Stimulated activated CD8-positive, alpha-beta memory T cell treated with anti-CD3 and anti-CD28 coated beads, Interleukin-15, amount 100 ng/mL, for 24 hours (primary cell): Measurements from ENCODE around the gene JAM3.

Source experiments
- DNase-seq: peaks from one replicate; pipeline ENCODE4 v3.0.0-alpha.2; 2020; ENCODE audit warnings: low read depth

JAM3 gene

GRCh38 chr11:134145715-134146114 is 76.8 kb downstream of the JAM3 start:
- DNase-seq: no peak

- no peak for DNase-seq
Observed at GRCh38 chr11:134146598-134146997, 77.7 kb downstream of the JAM3 start.

GRCh38 chr11:134149371-134149770 is 80.5 kb downstream of the JAM3 start:
- no peak for DNase-seq

- DNase-seq: no peak
Observed at GRCh38 chr11:134150195-134150903, 81.5 kb downstream of the JAM3 start.

GRCh38 chr11:134151083-134151747 is 82.3 kb downstream of the JAM3 start:
- no peak for DNase-seq

- DNase-seq: no peak
Observed at GRCh38 chr11:134152696-134153095, 83.8 kb downstream of the JAM3 start.

- no peak for DNase-seq
Observed at GRCh38 chr11:134153147-134153905, 84.5 kb downstream of the JAM3 start.

- DNase-seq: no peak
Observed at GRCh38 chr11:134154441-134154840, 85.6 kb downstream of the JAM3 start.

- no peak for DNase-seq
Observed at GRCh38 chr11:134155456-134155855, 86.6 kb downstream of the JAM3 start.

GRCh38 chr11:134155946-134156865 is 87.3 kb downstream of the JAM3 start:
- DNase-seq: no peak

GRCh38 chr11:134157451-134157850 is 88.6 kb downstream of the JAM3 start:
- DNase-seq: no peak

GRCh38 chr11:134158023-134158422 is 89.2 kb downstream of the JAM3 start:
- no peak for DNase-seq

GRCh38 chr11:134159652-134160051 is 90.8 kb downstream of the JAM3 start:
- DNase-seq: no peak

GRCh38 chr11:134164490-134165370 is 95.9 kb downstream of the JAM3 start:
- DNase-seq: no peak

GRCh38 chr11:134170177-134170918 is 101.5 kb downstream of the JAM3 start:
- DNase-seq: no peak

- no peak for DNase-seq
Observed at GRCh38 chr11:134170919-134171281, 102.0 kb downstream of the JAM3 start.

GRCh38 chr11:134171951-134172350 is 103.1 kb downstream of the JAM3 start:
- DNase-seq: no peak

GRCh38 chr11:134173296-134173695 is 104.4 kb downstream of the JAM3 start:
- no peak for DNase-seq

GRCh38 chr11:134176284-134176683 is 107.4 kb downstream of the JAM3 start:
- DNase-seq: no peak

- no peak for DNase-seq
Observed at GRCh38 chr11:134178032-134178674, 109.3 kb downstream of the JAM3 start.
